Bronchial epithelial cell (primary cell): Measurements from ENCODE around the gene ADAM12. TPM values are rescaled to one million over a fixed set of nuclear protein-coding genes. Genes with fewer than 3 reads are reported as not detected.

Experiments
- DNase-seq: peaks from one replicate; pipeline ENCODE4 v3.0.0-alpha.2; 2010; ENCODE audit warnings: low read depth
- FAIRE-seq: peaks from 2 replicates; lab custom pipeline; 2011; peaks lifted over from hg19 to GRCh38; lab: Jason Lieb, UNC
- H3K27me3 ChIP-seq: 2 replicates; pipeline ENCODE4 v1.5.1; 2011; ENCODE audit warnings: low read length; ENCODE audit not compliant: control insufficient read depth, insufficient read depth
- H3K36me3 ChIP-seq: 2 replicates; pipeline ENCODE4 v1.5.1; 2011; ENCODE audit warnings: low read length; ENCODE audit not compliant: control insufficient read depth, insufficient read depth
- H3K4me3 ChIP-seq: 2 replicates; pipeline ENCODE4 v1.5.1; 2011; ENCODE audit warnings: mild to moderate bottlenecking, low read depth, low read length, control low read depth
- CTCF ChIP-seq: IDR thresholded peaks from 2 replicates; pipeline ENCODE4 v1.5.1; 2011; ENCODE audit warnings: mild to moderate bottlenecking, moderate library complexity, low read length, control low read depth, inconsistent platforms; ENCODE audit not compliant: insufficient read depth, severe bottlenecking
- total RNA-seq: library from RNA; depleted of rRNA; stranded (reverse); fragments of >200 nt; gene quantifications from 2 replicates; pipeline ENCODE4 v1.2.1, GENCODE V29; 2014

Gene ADAM12
- total RNA-seq, 1 donor from 2014 or later: 1.8 TPM

DNA sequence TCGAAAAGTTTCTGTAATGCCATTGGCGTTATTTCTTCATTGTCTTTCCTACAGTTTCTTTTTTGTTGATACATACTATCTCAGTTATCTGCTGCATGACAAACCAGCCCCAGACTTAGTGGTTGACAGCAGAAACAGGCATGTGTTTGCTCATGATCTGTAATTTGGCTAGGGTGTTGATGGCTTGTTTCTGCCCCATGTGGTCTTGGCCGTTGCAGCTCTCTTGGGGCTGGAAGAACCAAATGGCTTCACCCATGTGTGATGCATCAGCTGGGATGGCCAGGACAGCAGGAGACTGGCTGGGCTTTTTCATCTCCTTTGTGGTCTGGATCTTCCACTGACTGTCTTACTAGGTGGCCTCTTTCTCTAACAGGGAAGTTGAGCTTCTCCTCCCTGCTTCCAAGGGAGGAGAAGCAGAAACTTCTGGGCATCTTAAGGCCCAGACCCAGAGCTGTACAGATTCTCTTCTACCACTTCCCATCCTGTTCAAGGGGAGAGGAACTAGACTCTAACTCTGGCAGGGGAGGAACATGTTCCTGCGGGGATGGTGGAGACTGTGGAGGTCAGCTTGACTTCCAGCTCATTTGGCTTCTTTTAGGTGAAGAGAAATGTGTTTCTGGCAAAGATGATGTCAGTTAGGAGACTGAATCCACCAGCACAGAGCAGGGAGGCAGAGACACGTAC is 402.6 kb downstream of the ADAM12 start:
- no peak for FAIRE-seq
- no peak for DNase-seq
- Histone ChIP-seq H3K27me3 (no peaks in the 10 kb centered on the region), H3K4me3 (no peak overlapping the region), H3K36me3 (no peaks in the 10 kb centered on the region)
- no peak for TF ChIP-seq CTCF

- no peaks in the 10 kb centered on the region for H3K27me3 ChIP-seq
- H3K36me3 ChIP-seq: no peaks in the 10 kb centered on the region
- DNase-seq (no peak), FAIRE-seq (no peak)
- no peak for TF ChIP-seq CTCF
- H3K4me3 ChIP-seq: no peak overlapping the region
Measured at GRCh38 chr10:125984865-125985495, 403.3 kb downstream of the ADAM12 start.

- DNase-seq: no peak
Measured at GRCh38 chr10:125984346-125984745, 403.9 kb downstream of the ADAM12 start.

DNA sequence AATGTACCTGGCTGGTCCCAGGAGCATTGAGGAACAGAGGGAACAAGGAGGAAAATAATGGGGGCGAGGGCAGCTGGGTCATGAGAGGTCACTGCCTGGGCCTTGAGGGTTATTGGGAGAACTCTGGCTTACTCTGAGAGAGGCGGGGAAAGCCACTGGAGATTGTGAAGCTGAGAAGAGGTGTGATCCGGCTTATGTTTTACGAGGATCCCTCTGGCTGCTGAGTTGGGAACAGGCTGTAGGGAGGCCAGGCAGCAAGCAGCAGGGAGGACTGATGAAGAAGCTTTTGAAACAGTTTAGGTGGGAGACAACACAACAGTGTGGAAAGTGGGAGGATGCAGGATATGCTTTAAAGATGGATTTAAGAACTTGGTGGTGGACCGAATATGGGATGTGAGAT is 404.6 kb downstream of the ADAM12 start:
- no peak for FAIRE-seq
- TF ChIP-seq CTCF: no peak

More at GRCh38 chr10:125984346-125984745, 403.9 kb downstream of the ADAM12 start:
- Histone ChIP-seq H3K36me3 (no peaks in the 10 kb centered on the region), H3K27me3 (no peaks in the 10 kb centered on the region), H3K4me3 (no peak overlapping the region)
- TF ChIP-seq CTCF: no peak
- no peak for FAIRE-seq

GRCh38 chr10:125983161-125983560 is 405.1 kb downstream of the ADAM12 start:
- no peaks in the 10 kb centered on the region for H3K36me3 ChIP-seq

More for the DNA sequence above, 404.6 kb downstream of the ADAM12 start:
- Histone ChIP-seq H3K36me3 (no peaks in the 10 kb centered on the region), H3K27me3 (no peaks in the 10 kb centered on the region), H3K4me3 (no peak overlapping the region)
- no peak for DNase-seq

More at GRCh38 chr10:125983161-125983560, 405.1 kb downstream of the ADAM12 start:
- no peak for TF ChIP-seq CTCF
- DNase-seq: no peak
- no peak for FAIRE-seq
- H3K27me3 ChIP-seq: no peaks in the 10 kb centered on the region
- no peak overlapping the region for H3K4me3 ChIP-seq
